Measurements from ENCODE around the gene CATSPER1.
A peak's percentile ranks its signal among the peaks of the same experiment; 100 is the strongest.

Gene CATSPER1

DNA sequence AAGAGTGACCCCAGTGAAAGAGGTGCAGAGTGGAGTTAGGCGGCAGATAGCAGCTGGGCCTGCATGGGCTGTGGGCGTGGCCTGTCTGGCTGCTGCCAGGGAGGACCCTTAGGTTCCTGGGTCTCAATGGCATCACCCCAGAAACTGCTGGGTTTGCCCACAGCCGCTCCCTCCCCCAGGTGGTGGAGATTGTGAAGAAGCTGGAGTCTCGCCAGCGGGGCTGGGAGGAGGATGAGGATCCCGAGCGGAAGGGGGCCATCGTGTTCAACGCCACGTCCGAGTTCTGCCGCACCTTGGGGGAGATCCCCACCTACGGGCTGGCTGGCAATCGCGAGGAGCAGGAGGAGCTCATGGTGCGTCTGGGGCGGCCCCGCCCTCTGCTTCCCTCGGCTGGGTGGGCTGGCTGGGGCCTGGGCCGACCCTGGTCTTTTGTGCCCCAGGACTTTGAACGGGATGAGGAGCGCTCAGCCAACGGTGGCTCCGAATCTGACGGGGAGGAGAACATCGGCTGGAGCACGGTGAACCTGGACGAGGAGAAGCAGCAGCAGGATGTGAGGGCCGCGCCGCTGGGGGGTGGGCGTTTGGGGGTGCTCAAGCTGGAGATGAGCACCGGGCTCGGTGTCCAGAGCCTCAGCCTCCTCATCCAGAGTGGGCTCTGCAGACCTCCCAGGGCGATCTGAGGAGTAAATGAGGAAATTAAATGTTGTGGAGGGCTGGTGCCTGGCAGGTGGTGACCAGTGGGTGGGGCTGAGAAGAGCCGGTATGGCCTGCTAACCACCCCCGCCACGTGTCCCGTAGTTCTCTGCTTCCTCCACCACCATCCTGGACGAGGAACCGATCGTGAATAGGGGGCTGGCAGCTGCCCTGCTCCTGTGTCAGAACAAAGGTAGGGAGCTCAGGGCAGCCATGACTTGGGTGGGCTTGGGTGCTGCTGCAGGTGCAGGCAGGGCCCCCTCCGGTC is 49.8 kb downstream of the CATSPER1 start:
- DNase-seq (ENCODE audit: low read depth, low spot score): no peak

GRCh38 chr11:65975771-65976170 is 50.5 kb downstream of the CATSPER1 start:
- H3K27ac ChIP-seq: no peak overlapping the region
- no peak for DNase-seq (ENCODE audit: low read depth, low spot score)

More for the DNA sequence above, 49.8 kb downstream of the CATSPER1 start:
- H3K27ac ChIP-seq: no peak overlapping the region

GRCh38 chr11:65973439-65974110 is 52.7 kb downstream of the CATSPER1 start:
- peak overlapping the region; percentile 19 for H3K27ac ChIP-seq

DNA sequence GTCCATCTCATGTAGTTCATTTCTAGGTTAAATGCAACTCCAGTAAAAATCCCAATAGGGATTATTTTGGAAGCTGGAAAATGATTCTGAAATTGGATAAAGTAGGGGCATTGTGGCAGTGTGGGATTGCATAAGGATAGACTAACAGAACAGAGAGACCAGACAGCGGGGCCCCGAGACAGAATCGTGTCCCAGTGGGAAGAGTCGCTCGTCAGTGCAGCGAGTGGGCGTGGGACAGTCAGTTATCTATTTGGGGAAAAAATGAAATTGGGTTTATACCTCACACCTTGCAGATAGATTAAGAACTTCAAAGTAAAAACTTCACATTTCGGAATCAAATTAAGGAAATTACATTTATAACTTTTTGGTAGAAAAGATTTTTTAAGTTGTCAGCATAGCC is 54.2 kb downstream of the CATSPER1 start:
- no peak overlapping the region for H3K27ac ChIP-seq
- DNase-seq (ENCODE audit: low read depth, low spot score): no peak

More at GRCh38 chr11:65973439-65974110, 52.7 kb downstream of the CATSPER1 start:
- DNase-seq (ENCODE audit: low read depth, low spot score): peak; percentile 85

DNA sequence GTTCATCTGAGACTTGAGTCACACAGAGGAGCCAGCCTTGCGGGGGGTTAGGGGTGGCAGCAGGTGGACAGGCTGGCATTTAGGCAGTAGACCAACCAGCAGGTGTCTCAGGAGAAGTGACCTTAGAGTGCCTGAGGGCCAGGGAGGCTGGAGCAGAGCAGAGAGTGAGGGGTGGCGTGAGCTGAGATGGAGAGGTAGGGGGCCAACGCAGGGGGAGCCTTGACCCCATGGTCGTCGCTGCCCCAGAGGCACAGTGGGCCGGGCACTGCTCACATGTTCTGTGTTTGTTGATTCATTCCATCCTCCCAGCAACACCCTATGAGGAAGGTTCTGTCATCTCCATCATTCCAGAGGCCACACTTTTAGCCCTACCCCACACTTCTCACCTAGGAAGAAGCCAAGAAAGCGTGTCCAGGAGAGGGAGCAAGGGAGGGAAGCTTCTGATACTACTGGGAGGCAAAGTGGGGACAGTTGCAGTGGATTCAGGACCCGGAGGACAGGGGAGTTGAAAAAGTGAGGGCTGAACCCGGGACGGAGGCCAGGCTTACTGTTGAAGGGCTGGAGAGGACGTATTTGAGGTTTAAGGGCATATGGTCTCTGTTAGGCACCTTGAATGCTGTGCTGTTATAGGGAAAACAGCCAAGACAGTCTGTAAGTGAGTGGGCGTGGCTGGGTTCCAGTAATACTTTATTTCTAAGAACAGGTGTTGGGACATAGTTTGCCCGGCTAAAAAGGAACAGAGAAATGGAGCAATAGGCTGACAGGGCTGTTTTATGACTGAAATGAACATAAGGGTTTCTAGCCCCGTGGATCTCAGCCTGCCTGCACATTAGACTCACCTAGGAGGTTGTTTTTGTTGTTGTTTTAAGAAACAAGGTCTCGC is 57.4 kb downstream of the CATSPER1 start:
- no peak overlapping the region for H3K27ac ChIP-seq
- DNase-seq (ENCODE audit: low read depth, low spot score): no peak

DNA sequence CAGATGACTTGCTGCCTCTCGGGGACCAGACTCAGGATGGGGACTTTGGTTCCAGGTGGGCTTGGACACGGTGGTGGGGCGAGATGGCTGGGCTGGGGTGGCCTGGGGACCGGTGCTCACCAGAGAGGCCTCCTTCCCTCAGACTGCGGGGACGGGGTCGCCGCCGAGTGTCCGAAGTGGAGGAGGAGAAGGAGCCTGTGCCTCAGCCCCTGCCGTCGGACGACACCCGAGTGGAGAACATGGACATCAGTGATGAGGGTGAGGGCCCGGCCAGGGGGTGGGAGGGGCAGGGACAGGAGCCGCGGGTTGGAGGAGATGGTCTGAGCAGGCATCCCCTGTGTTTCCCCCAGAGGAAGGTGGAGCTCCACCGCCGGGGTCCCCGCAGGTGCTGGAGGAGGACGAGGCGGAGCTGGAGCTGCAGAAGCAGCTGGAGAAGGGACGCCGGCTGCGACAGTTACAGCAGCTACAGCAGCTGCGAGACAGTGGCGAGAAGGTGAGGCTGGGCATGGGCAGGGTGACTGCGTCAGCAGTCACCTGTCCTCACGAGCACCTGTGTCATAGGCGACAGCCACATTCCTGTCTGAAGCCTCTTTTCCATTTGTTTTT is 58.8 kb downstream of the CATSPER1 start:
- H3K27ac ChIP-seq: no peak overlapping the region
- DNase-seq (ENCODE audit: low read depth, low spot score): no peak
